Adrenal gland (tissue), 5 donors: ENCODE results near the gene SLC6A20.

Experiments used
- CTCF ChIP-seq, 6 experiments: fragments of 450-650 bp in 4 of 6; fragments of 200-600 bp in 2 of 6; sonication (generic) in 1 of 6; IDR thresholded peaks; 1 replicate in 5 of 6; 2 replicates in 1 of 6; pipeline versions ENCODE4 v1.5.1 to v1.8.0; 2016 to 2021; ENCODE audit warnings: antibody characterized with exemption in 6 of 6, mild to moderate bottlenecking in 2 of 6, moderate library complexity in 1 of 6
- POLR2A ChIP-seq, 2 donors: fragments of 450-650 bp; IDR thresholded peaks; one replicate each; pipeline ENCODE4 v1.6.1; 2017; ENCODE audit warnings: antibody characterized with exemption in 2 of 2, mild to moderate bottlenecking in 2 of 2, moderate library complexity in 1 of 2
- donor health status: DM: no; HTN: no; CAD: no.

DNA sequence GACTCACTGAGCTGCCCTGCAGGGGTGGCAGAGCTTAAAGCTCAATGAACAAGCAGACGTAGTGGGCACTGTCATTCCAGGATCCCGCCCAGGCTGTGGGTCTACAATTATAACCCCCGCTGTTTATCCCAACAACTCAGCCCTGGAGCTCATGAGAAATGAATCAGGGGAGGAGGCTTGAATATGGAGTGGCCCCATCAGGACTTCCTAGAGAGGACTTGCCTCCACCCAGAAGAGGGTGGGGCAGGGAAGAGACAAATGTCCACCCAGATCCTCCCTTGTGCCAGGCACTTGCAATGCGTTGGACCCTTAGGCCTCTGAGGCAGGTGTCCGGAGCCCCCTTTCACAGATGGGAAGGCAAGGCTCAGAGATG, 33.0 kb downstream of the SLC6A20 start:
- TF ChIP-seq POLR2A (IDR thresholded peaks at IDR 0.05) (no peak), CTCF (IDR thresholded peaks at IDR 0.05) (no peak)
